ENCODE results near the gene RHBDL3.
"Not testable (repeated sequence)": the region's sequence is repeated elsewhere in the genome, so short reads cannot be mapped to it uniquely, and the experiment has no call there.

RHBDL3 gene

GRCh38 chr17:32331243-32332040 is 65.8 kb downstream of the RHBDL3 start:
- no peak for DNase-seq

DNA sequence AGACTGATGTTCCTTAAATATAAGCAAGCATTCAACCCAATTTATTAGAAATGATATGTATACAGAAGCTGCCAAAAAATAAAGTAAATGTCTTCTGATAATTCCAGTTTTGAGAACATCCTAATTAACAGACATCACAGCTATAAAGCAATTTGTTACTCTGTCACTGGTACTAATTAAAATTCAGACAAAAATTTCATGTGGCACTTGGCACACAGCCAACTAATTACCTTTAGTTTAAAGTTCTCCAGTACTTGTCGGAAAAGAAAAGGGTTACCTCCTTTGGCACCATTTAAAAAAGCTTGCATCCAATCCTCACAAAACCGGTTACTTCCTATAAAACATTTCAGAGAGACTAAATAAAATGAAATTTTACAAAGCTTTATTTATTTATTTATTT is 67.6 kb downstream of the RHBDL3 start:
- no peak for DNase-seq

- no peak for DNase-seq
These were observed 69.4 kb downstream of the RHBDL3 start for GRCh38 chr17:32335046-32335445.

- DNase-seq = no peak
These were observed 70.1 kb downstream of the RHBDL3 start for GRCh38 chr17:32335687-32336086.

GRCh38 chr17:32341141-32341856 is 75.7 kb downstream of the RHBDL3 start:
- DNase-seq = peak; percentile 30

DNA sequence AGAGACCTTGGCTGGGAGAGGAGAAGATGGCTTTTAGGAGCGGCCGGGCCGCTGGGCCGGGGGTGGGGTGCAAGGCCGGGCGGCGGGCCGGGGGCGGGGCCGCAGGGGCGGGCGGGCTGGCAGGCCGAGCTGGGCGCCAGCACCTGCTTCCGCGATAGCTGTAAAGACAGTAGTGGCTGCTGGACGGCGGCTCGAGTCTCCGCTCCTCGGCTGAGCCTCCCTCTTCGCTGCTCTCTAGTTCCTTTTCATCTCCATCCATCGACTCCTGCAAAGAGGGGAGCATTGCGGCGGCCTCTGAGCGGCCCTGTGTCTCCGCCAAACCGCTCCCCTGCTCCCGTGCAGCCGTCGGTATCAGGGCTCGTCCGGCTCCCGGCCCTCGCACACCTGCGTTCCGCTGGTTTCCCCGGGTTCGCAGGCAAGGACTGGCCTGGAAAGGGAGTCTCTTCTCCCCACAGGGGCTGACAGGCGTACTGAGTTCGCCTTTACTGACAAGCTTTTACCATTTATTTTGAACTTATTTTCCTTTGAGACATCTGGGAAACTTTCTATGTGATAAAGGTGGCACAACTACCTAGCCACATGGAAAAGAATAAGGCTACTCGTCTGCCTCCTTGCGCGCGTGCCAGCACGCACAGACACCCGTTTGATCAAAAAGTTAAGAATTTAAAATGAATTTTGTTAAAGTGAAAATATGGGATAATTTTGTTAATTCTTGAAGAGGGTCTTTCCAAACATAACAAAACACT is 76.4 kb downstream of the RHBDL3 start, which contains the start of gene C17orf75:
Gene C17orf75 (minus strand): TSS at position 317 of the 746 bp plus-strand sequence. CDS start 34 bp downstream, at position 283.
- DNase-seq = peak; percentile 60

DNA sequence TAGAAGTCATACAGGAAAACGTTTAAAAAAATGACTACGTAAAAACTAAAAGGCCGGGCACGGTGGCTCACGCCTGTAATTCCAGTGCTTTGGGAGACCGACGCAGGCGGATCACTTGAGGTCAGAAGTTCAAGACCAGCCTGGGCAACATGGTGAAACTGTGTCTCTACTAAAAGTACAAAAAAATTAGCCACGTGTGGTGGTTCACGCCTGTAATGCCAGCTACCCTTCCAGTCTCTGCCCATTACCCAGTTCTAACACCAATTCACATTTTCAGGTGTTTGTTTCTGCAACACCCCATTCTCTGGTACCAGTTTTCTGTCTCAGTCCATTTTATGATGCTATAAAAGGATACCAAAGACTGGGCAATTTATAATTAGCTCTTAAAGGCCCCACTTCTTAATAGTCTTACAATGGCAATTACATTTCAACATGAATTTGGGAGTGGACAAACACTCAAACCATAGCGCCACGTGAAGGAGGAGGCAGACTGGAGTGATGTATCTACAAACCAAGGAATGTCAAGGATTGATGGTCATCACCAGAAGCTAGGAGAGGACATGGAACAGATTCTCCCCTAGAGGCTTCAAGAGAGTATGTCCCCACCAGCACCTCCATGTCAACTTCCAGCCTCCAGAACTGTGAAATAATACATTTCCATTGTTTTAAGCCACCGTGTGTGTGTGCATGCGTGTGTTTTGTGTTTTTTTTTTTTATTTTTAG is 77.1 kb downstream of the RHBDL3 start:
- DNase-seq = no peak

- no peak for DNase-seq
These were observed 80.4 kb downstream of the RHBDL3 start for GRCh38 chr17:32345951-32346600.

DNA sequence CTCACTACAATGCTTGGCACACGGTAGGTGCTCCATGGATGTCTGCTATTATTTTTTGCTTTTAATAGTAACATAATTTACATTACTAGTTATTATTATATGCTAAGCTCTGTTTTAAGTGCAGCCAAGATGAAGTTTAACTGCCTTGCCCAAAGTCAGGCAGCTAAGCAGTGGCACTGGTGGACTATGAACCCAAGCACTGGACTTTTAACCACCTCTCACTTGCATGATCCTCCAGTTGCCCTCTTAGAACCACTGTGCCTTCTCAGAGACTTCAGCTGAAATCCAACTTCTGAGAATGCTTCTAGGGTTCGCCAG is 82.8 kb downstream of the RHBDL3 start:
- DNase-seq = no peak

- no peak for DNase-seq
These were observed 83.8 kb downstream of the RHBDL3 start for GRCh38 chr17:32349503-32349853.

GRCh38 chr17:32349854-32350665 is 84.4 kb downstream of the RHBDL3 start, which contains the start of gene ZNF207:
Gene ZNF207, plus strand, starts transcription at chr17:32350157. Its CDS starts 129 bp downstream, at chr17:32350286.
- peak; percentile 90 for DNase-seq

DNA sequence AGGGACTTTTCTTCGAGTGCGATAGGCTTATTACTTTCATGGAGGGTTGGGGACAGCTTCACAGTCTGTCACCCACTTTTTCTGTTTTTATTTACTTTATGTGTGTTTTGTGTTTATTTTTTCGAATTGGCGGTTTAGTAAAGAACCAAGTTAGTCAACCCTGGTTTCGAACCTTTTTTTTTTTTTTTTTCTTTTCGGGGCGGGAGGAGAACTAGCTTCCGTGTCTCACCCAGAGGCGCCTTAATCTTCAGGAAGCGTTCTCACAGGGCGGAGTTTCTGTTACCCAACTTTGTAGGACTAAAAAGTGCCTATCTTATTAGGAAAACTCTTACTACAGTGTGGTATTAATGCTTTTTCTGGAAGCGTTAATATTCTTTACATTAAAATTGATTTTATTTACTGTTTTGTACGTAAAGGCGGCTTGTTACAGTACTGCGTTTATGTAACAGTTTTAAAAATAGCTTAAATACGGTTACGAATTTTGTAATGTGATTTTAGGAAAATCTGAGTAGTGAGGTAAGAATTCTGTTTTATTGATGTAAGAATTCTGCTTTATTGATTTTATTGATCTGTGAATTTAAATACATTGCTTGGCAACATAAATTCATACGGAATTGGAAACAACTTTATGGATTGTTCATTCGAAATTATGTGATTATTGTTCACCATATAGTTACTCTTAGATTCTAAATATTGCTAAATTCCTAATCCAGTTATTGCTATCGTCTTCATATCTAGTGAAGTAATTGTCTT is 85.2 kb downstream of the RHBDL3 start:
- peak; percentile 22 for DNase-seq

DNA sequence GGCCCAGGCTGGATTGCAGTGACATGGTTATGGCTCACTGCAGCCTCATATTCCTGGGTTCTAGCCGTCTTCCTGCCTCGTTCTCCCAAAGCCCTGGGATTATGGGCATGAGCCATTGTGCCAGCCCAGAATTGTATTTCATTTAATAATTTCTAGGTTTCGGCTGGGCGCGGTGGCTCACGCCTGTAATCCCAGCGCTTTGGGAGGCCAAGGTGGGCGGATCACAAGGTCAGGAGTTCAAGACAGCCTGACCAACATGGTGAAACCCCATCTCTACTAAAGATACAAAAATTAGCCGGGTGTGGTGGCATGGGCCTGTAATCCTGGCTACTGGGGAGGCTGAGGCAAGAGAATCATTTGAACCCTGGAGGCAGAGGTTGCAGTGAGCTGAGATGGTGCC is 87.1 kb downstream of the RHBDL3 start:
- DNase-seq = not testable (repeated sequence)

DNA sequence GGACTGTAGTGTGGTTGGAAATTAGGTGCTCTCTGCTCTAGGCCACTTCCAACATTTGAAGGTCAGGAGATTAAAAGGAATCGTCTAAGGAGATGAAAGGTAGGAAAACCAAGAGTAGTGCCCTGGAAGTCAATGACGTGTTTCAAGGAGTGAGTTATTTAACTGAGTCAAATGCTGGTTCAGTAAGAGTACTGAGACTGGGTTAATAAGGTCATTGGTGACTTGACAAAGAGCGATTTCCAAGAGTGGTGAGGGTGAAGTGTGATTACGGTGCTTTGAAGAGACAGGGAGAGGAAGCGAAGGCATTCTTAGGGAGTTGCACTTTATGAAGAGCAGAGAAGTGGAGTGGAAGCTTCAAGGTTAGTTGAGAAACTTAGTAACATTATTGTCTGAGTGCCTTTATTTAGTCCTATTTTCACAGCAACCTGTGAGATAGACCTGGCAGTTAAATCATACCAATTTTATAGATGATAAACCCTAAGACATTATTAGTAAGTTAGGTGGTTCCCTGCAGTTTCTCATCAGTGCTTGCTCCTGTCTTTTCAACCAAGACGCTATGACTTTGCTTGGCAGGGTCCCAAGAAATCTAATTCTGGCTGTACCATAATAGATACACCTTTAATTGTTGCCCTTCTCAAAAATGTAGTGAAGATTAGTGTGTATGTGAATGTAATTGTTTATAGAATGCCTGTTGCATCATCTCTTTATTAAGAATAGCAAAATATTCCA is 90.2 kb downstream of the RHBDL3 start:
- DNase-seq = no peak

DNA sequence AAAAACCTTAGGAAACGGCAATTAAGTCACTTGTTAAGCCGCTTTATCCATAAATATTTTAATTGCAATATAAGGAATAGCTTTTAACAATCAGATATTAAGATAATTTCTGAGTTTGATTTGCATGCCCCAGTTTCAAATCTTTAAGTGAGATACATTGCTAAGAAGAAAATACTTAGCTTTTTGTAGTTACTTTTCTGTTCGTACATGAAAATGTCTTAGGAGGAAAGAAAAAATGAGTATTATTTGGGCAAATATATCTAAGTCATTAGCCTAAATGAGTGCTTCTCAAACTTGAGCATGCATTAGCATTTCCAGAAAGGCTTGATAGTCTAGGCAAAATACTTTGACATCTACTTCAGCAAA is 90.7 kb downstream of the RHBDL3 start:
- DNase-seq = no peak

GRCh38 chr17:32356750-32357149 is 91.1 kb downstream of the RHBDL3 start:
- DNase-seq = no peak

- no peak for DNase-seq
These were observed 92.0 kb downstream of the RHBDL3 start for GRCh38 chr17:32357615-32358014.

GRCh38 chr17:32361270-32361669 is 95.6 kb downstream of the RHBDL3 start:
- DNase-seq = no peak

- DNase-seq = no peak
These were observed 104.8 kb downstream of the RHBDL3 start for GRCh38 chr17:32370426-32370825.

All from T-helper 9 cell (primary cell).